DND-41 (cell line): ENCODE measurements around the gene CKS1B.

Experiments
- ATAC-seq: fragments of 200-7000 bp; cut with Tn5 transposase; 3 replicates; pipeline ENCODE4 v1.9.1; 2021; ENCODE audit warnings: low read depth; ENCODE audit not compliant: insufficient read depth
- DNase-seq: peaks from one replicate; pipeline ENCODE4 v3.0.0-alpha.2; 2020
- H2AFZ ChIP-seq: 2 replicates; pipeline ENCODE4 v1.6.0; 2012; ENCODE audit warnings: low read depth, low read length
- H3K27ac ChIP-seq: 2 replicates; pipeline ENCODE4 v1.5.1; 2012; ENCODE audit warnings: low read length, inconsistent platforms
- H3K27me3 ChIP-seq: fragments of 200-600 bp; sonication (generic); 2 replicates; pipeline ENCODE4 v1.6.0; 2012; ENCODE audit warnings: low read length, mild to moderate bottlenecking, inconsistent platforms; ENCODE audit not compliant: insufficient read depth, poor library complexity
- H3K36me3 ChIP-seq: 2 replicates; pipeline ENCODE4 v1.5.1; 2012; ENCODE audit warnings: low read length, inconsistent platforms; ENCODE audit not compliant: insufficient read depth
- H3K4me1 ChIP-seq: 2 replicates; pipeline ENCODE4 v1.5.1; 2012; ENCODE audit warnings: mild to moderate bottlenecking, low read length; ENCODE audit not compliant: insufficient read depth
- H3K4me2 ChIP-seq: 2 replicates; pipeline ENCODE4 v1.6.0; 2012; ENCODE audit warnings: mild to moderate bottlenecking, moderate library complexity, low read length, inconsistent platforms; ENCODE audit not compliant: insufficient read depth
- H3K4me3 ChIP-seq, 2 experiments: fragments of 200-600 bp in 1 of 2; shearing (Covaris generic) in 1 of 2; 2 replicates each; pipeline ENCODE4 v1.5.1; 2012 to 2016; ENCODE audit warnings: inconsistent platforms in 2 of 2, low read length in 2 of 2, mild to moderate bottlenecking in 2 of 2, low read depth in 1 of 2, moderate library complexity in 1 of 2
- H3K79me2 ChIP-seq: 2 replicates; pipeline ENCODE4 v1.6.0; 2012; ENCODE audit warnings: low read length, inconsistent platforms; ENCODE audit not compliant: insufficient read depth
- H3K9ac ChIP-seq: 2 replicates; pipeline ENCODE4 v1.6.0; 2012; ENCODE audit warnings: low read depth, mild to moderate bottlenecking, inconsistent platforms, low read length, moderate library complexity
- H3K9me3 ChIP-seq: 2 replicates; pipeline ENCODE4 v1.5.1; 2012; ENCODE audit warnings: low read length, moderate library complexity, mild to moderate bottlenecking, inconsistent platforms; ENCODE audit not compliant: insufficient read depth, severe bottlenecking
- H4K20me1 ChIP-seq: 2 replicates; pipeline ENCODE4 v1.6.0; 2012; ENCODE audit warnings: low read length; ENCODE audit not compliant: insufficient read depth
- EZH2 ChIP-seq: IDR thresholded peaks from 3 replicates; pipeline ENCODE4 v1.6.1; 2012; ENCODE audit warnings: borderline replicate concordance, low read depth, mild to moderate bottlenecking, moderate library complexity, low read length, inconsistent platforms; ENCODE audit not compliant: severe bottlenecking
- TF ChIP-seq, protein P1 (sequence below): IDR thresholded peaks from 2 replicates; pipeline ENCODE4 v1.5.1; 2012; ENCODE audit warnings: borderline replicate concordance, low read length, moderate library complexity, mild to moderate bottlenecking; ENCODE audit not compliant: poor library complexity, severe bottlenecking; ENCODE audit errors: extremely low read depth

Gene CKS1B

DNA sequence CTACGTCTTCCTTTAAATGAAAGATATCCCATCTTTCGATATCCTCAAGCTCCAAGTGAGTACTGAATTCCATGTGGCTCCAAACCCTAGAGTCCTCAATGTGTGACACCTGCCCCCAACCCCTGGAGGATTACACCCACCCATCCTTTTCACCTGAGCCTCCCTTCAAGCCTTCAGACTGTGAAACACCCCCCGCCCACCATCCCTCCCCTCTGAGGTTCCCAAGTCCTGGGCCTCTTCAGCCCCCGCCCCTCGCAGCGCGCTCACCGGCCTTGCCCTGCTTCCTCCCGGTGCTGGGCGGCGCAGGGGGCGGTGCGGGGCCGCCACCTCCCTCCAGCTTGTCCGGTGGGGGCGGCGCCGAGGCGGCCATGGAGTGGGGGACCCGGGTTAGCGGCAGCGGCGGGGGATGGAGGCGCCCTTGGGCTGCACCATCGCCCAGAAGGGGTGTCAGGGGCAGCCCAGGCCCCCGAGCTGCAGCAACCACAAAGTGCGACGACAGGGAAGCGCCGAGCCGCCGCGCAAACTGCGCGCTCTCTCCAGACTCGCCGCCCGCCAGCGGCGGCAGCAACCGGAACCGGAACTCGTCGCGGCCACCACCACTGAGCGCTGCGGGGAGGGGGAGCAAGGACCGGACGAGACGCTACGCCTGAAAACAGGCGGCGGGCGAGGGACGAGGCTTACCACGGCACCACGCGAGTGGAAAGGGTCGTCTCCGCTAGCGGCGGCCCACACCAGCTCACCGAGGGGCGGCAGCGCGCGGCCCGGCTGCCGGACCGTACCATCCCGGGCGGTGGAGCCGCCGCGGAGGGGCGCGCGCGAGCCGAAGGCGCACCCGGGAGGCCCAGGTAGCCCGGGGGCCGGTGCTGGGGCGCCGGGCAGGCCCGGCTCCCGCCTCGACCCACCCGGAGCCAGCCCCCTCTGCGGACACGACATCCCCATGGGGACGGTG lies 13.0 kb upstream of the CKS1B start, which contains the start of gene PYGO2:
PYGO2 (minus strand) TSS at position 576 of the 949 bp plus-strand sequence; CDS start at position 370, 206 bp downstream.
- H3K4me1 ChIP-seq: peaks cover 50% of the 10 kb centered on the region
- peak within 1 kb of the TSS; percentile 84 for H3K4me2 ChIP-seq
- peaks cover 39% of the 10 kb centered on the region for H3K79me2 ChIP-seq
- peak; percentile 84 for DNase-seq
- TF ChIP-seq, protein P1, sequence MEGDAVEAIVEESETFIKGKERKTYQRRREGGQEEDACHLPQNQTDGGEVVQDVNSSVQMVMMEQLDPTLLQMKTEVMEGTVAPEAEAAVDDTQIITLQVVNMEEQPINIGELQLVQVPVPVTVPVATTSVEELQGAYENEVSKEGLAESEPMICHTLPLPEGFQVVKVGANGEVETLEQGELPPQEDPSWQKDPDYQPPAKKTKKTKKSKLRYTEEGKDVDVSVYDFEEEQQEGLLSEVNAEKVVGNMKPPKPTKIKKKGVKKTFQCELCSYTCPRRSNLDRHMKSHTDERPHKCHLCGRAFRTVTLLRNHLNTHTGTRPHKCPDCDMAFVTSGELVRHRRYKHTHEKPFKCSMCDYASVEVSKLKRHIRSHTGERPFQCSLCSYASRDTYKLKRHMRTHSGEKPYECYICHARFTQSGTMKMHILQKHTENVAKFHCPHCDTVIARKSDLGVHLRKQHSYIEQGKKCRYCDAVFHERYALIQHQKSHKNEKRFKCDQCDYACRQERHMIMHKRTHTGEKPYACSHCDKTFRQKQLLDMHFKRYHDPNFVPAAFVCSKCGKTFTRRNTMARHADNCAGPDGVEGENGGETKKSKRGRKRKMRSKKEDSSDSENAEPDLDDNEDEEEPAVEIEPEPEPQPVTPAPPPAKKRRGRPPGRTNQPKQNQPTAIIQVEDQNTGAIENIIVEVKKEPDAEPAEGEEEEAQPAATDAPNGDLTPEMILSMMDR: peak; percentile 72
- no peak for TF ChIP-seq EZH2
- H3K36me3 ChIP-seq: peaks cover 51% of the 10 kb centered on the region
- H2AFZ ChIP-seq: peak within 1 kb of the TSS; percentile 84
- peak within 1 kb of the TSS; percentile 97 for H3K9ac ChIP-seq
- H3K4me3 ChIP-seq: peak within 1 kb of the TSS; percentile 86 to 89
- no peaks in the 10 kb centered on the region for H3K9me3 ChIP-seq
- H4K20me1 ChIP-seq: peaks cover 22% of the 10 kb centered on the region; the same call in 1 of the 2 replicates
- H3K27ac ChIP-seq: peak within 1 kb of the TSS; percentile 99
- peak; percentile 84 for ATAC-seq
- no peaks in the 10 kb centered on the region for H3K27me3 ChIP-seq

GRCh38 chr1:154962156-154962749 lies 12.2 kb upstream of the CKS1B start:
- peak; percentile 38 for DNase-seq
- peaks cover 59% of the 10 kb centered on the region for H3K36me3 ChIP-seq
- peaks cover 22% of the 10 kb centered on the region; the same call in 1 of the 2 replicates for H4K20me1 ChIP-seq
- H3K9me3 ChIP-seq: no peaks in the 10 kb centered on the region
- peak overlapping the region; percentile 97 for H3K9ac ChIP-seq
- H2AFZ ChIP-seq: peak overlapping the region; percentile 84
- peaks cover 43% of the 10 kb centered on the region for H3K4me1 ChIP-seq
- H3K27ac ChIP-seq: peak overlapping the region; percentile 99
- peaks cover 39% of the 10 kb centered on the region for H3K79me2 ChIP-seq
- peak; percentile 4; the same call in 2 of the 3 replicates for ATAC-seq
- H3K4me3 ChIP-seq: peak overlapping the region; percentile 86 to 89
- no peaks in the 10 kb centered on the region for H3K27me3 ChIP-seq
- peak overlapping the region; percentile 84 for H3K4me2 ChIP-seq
- TF ChIP-seq, protein P1: no peak
- no peak for TF ChIP-seq EZH2

GRCh38 chr1:154962795-154963330 lies 11.6 kb upstream of the CKS1B start:
- H3K4me3 ChIP-seq: peak overlapping the region; percentile 86 to 89
- H3K9me3 ChIP-seq: no peaks in the 10 kb centered on the region
- H2AFZ ChIP-seq: no peak overlapping the region
- H4K20me1 ChIP-seq: peaks cover 22% of the 10 kb centered on the region; the same call in 1 of the 2 replicates
- DNase-seq (no peak), ATAC-seq (no peak)
- H3K4me1 ChIP-seq: peaks cover 39% of the 10 kb centered on the region
- peak overlapping the region; percentile 97 for H3K9ac ChIP-seq
- H3K4me2 ChIP-seq: peak overlapping the region; percentile 84
- TF ChIP-seq, protein P1: no peak
- no peak for TF ChIP-seq EZH2
- peaks cover 39% of the 10 kb centered on the region for H3K79me2 ChIP-seq
- peak overlapping the region; percentile 99 for H3K27ac ChIP-seq
- peaks cover 65% of the 10 kb centered on the region for H3K36me3 ChIP-seq
- no peaks in the 10 kb centered on the region for H3K27me3 ChIP-seq
